Measurements from ENCODE around the gene SLC17A2.

GRCh38 chr6:25958700-25959162 lies 28.2 kb upstream of the SLC17A2 start:
- no peak for TF ChIP-seq EZH2 (IDR thresholded peaks at IDR 0.05; ENCODE audit: low read depth)
- TF ChIP-seq CTCF (conservative IDR thresholded peaks at IDR 0.05): no peak

All from PC-9 (cell line).